ENCODE results near the gene ARID3A.

The ARID3A gene

DNA sequence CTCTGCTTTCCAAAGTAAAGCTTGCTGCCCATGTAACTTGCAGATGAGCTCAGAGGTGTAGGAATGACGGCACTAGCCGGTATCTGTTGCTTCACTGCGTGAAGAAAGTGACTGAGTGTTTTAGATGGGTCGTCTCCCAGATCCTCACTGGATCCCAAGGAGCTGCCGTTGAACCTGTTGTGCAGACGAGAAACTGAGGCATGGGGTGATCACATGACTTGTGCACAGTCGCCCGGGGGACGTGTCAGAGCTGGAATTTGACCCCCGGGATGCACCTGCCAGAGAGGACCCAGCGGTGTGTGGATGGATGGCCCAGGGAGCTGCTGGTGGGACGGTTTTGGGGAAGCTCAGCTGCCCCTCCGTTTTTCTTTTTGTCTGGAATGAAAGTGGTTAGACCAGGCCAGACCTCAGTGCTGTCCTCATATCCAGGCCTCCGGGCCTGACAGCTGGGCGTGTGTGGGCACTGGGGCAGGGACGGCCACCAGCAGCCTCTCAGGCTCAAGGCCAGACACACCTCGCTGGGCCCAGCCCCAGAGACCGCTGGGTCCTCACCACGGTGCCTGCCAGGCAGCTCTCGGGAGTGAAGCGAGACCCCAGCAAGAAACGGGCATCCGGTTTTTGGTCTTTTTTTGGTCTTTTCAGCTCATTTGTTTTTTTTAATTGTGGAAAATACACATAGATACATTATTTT lies 12.5 kb downstream of the ARID3A start:
- H3K4me3 ChIP-seq (ENCODE audit: low read depth, low read length) = no peak overlapping the region
- TF ChIP-seq, protein P1, sequence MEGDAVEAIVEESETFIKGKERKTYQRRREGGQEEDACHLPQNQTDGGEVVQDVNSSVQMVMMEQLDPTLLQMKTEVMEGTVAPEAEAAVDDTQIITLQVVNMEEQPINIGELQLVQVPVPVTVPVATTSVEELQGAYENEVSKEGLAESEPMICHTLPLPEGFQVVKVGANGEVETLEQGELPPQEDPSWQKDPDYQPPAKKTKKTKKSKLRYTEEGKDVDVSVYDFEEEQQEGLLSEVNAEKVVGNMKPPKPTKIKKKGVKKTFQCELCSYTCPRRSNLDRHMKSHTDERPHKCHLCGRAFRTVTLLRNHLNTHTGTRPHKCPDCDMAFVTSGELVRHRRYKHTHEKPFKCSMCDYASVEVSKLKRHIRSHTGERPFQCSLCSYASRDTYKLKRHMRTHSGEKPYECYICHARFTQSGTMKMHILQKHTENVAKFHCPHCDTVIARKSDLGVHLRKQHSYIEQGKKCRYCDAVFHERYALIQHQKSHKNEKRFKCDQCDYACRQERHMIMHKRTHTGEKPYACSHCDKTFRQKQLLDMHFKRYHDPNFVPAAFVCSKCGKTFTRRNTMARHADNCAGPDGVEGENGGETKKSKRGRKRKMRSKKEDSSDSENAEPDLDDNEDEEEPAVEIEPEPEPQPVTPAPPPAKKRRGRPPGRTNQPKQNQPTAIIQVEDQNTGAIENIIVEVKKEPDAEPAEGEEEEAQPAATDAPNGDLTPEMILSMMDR (IDR thresholded peaks at IDR 0.05; ENCODE audit: low read depth, low read length, missing control alignments) = no peak
- in situ Hi-C loops (cut with HindIII; ENCODE audit: low sequenced_read_pairs) = no loop called here
- no peak for DNase-seq (ENCODE audit: low read depth)

DNA sequence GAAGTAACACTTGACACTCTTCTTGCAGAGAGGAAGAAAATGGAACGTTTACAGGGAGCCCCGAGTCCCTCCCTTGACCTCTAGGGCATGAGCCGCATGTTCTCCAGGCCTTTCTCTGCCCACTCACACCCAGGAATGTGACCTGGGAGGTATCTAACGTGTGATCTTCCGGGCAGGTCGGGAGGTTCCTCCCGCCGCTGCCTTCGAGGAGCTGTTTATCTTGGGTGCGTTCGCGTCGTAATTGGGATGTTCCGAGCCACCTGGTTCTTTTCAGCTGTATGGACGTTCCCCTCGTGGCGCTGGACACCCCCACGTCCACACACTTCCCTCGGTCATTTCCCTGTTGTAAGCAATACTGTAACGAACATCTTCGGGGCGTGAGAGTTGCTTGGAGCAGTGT lies 13.6 kb downstream of the ARID3A start:
- in situ Hi-C loops (cut with HindIII; ENCODE audit: low sequenced_read_pairs) = no loop called here

GRCh38 chr19:939922-940321 lies 14.1 kb downstream of the ARID3A start:
- no peak for DNase-seq (ENCODE audit: low read depth)
- TF ChIP-seq, protein P1 (IDR thresholded peaks at IDR 0.05; ENCODE audit: low read depth, low read length, missing control alignments) = no peak
- no peak overlapping the region for H3K4me3 ChIP-seq (ENCODE audit: low read depth, low read length)
- in situ Hi-C loops (cut with HindIII; ENCODE audit: low sequenced_read_pairs) = no loop called here

More for the DNA sequence above, 13.6 kb downstream of the ARID3A start:
- TF ChIP-seq, protein P1 (IDR thresholded peaks at IDR 0.05; ENCODE audit: low read depth, low read length, missing control alignments) = no peak
- DNase-seq (ENCODE audit: low read depth) = no peak
- H3K4me3 ChIP-seq (ENCODE audit: low read depth, low read length) = no peak overlapping the region

- TF ChIP-seq, protein P1 (IDR thresholded peaks at IDR 0.05; ENCODE audit: low read depth, low read length, missing control alignments) = no peak
- in situ Hi-C loops (cut with HindIII; ENCODE audit: low sequenced_read_pairs) = no loop called here
- DNase-seq (ENCODE audit: low read depth) = no peak
- no peak overlapping the region for H3K4me3 ChIP-seq (ENCODE audit: low read depth, low read length)
Observed at GRCh38 chr19:940591-941291, 14.9 kb downstream of the ARID3A start.

- TF ChIP-seq, protein P1 (IDR thresholded peaks at IDR 0.05; ENCODE audit: low read depth, low read length, missing control alignments) = no peak
- in situ Hi-C loops (cut with HindIII; ENCODE audit: low sequenced_read_pairs) = no loop called here
- DNase-seq (ENCODE audit: low read depth) = no peak
- no peak overlapping the region for H3K4me3 ChIP-seq (ENCODE audit: low read depth, low read length)
Observed at GRCh38 chr19:941292-942132, 15.7 kb downstream of the ARID3A start.

- H3K4me3 ChIP-seq (ENCODE audit: low read depth, low read length) = no peak overlapping the region
- DNase-seq (ENCODE audit: low read depth) = no peak
- in situ Hi-C loops (cut with HindIII; ENCODE audit: low sequenced_read_pairs) = no loop called here
- TF ChIP-seq, protein P1 (IDR thresholded peaks at IDR 0.05; ENCODE audit: low read depth, low read length, missing control alignments) = no peak
Observed at GRCh38 chr19:942133-942645, 16.4 kb downstream of the ARID3A start.

Measured in astrocyte of the cerebellum (primary cell).